ENCODE data around the gene UBE2D1. TPM values are rescaled to one million over a fixed set of nuclear protein-coding genes. Genes with fewer than 3 reads are reported as not detected.

UBE2D1 gene
- total and polyA plus RNA-seq, 9 of the 15 experiments (the other 6 are each of a cell fraction or from before 2014, with no cell fraction given): 4.1 to 24.4 (median 12.3) TPM

- no TSS peak for BruUV-seq (replicated peaks)
- Histone ChIP-seq H3K27ac (ENCODE audit: extremely low read depth, low read depth, low read length) (no peak overlapping the region), H3K9me1 (ENCODE audit: control insufficient read depth, insufficient read depth, low read length) (no peaks in the 10 kb centered on the region), H3K4me1 (replicated peaks in 1 of 2; ENCODE audit: control insufficient read depth in 2 of 2, insufficient read depth in 2 of 2, low read length in 2 of 2) (no peaks in the 10 kb centered on the region), H3K27me3 (ENCODE audit: control insufficient read depth in 2 of 2, insufficient read depth in 2 of 2, low read length in 2 of 2) (no peaks in the 10 kb centered on the region), H3K9ac (ENCODE audit: insufficient read depth in 1 of 2, low read depth in 2 of 2, low read length in 2 of 2) (no peak overlapping the region), H3K36me3 (ENCODE audit: control insufficient read depth, insufficient read depth, low read length) (peaks cover 15% of the 10 kb centered on the region; the same call in 1 of the 3 replicates), H2AFZ (ENCODE audit: low read depth, low read length) (no peak overlapping the region), H3K9me3 (replicated peaks; ENCODE audit: control insufficient read depth, insufficient read depth, low read depth, low read length) (no peaks in the 10 kb centered on the region), H4K20me1 (replicated peaks; ENCODE audit: control insufficient read depth, insufficient read depth, low read length) (no peaks in the 10 kb centered on the region), H3K4me3 (no peak overlapping the region), H3K79me2 (ENCODE audit: control insufficient read depth, insufficient read depth, low read length) (0 out of 3 replicates have a peak, but pooled peaks cover 2% of the 10 kb centered on the region), H3K4me2 (ENCODE audit: insufficient read depth, low read length) (no peak overlapping the region)
- TF ChIP-seq CHCHD3 (CRISPR knock-in tag; IDR thresholded peaks at IDR 0.05) (no peak), ZBTB26 (CRISPR knock-in tag; IDR thresholded peaks at IDR 0.05) (no peak), ZKSCAN1 (IDR thresholded peaks at IDR 0.05; ENCODE audit: low read depth, low read length) (no peak), ZBTB40 (IDR thresholded peaks at IDR 0.05) (no peak), ZBTB40 (CRISPR knock-in tag; IDR thresholded peaks at IDR 0.05) (no peak), HEY1 (CRISPR knock-in tag; IDR thresholded peaks at IDR 0.05; ENCODE audit: borderline replicate concordance) (no peak), RFX7 (CRISPR knock-in tag; IDR thresholded peaks at IDR 0.05) (no peak), SIN3A (IDR thresholded peaks at IDR 0.05; ENCODE audit: borderline replicate concordance in 2 of 2, control insufficient read depth in 1 of 2, low read depth in 2 of 2, low read length in 2 of 2) (no peak)
- CTCF ChIA-PET (ENCODE audit: low intra/inter-chr PET ratio): no interaction called here
- intact Hi-C loops (cut with micrococcal nuclease) (no loop called here), in situ Hi-C loops (cut with MboI) (no loop called here)
- POLR2A ChIA-PET: interaction anchor here (0.6 to 0.9 kb wide), 2 partner anchors 11 to 23 kb away, joined by 3 read pairs; no protein-coding TSS in a partner anchor
- WGBS (ENCODE audit: insufficient coverage, low coverage, missing lambda C conversion rate): no CpG with 5 or more reads among the region's 1 CpG
- FAIRE-seq (no peak), DNase-seq (ENCODE audit: extremely low read depth in 1 of 4, low spot score in 3 of 4) (no peak), ATAC-seq (no peak)
Measured at GRCh38 chr10:58358947-58359346, 24.1 kb downstream of the UBE2D1 start.

All from K562 (cell line).